ENCODE measurements around the gene ZNF319.
A peak's percentile ranks its signal among the peaks of the same experiment; 100 is the strongest.
"Not testable (repeated sequence)": the region's sequence is repeated elsewhere in the genome, so short reads cannot be mapped to it uniquely, and the experiment has no call there.

The ZNF319 gene

GRCh38 chr16:57996406-57997175 is 3.9 kb downstream of the ZNF319 start:
- DNase-seq = no peak

- no peak for DNase-seq
These were observed 4.6 kb downstream of the ZNF319 start for GRCh38 chr16:57995721-57996405.

DNA sequence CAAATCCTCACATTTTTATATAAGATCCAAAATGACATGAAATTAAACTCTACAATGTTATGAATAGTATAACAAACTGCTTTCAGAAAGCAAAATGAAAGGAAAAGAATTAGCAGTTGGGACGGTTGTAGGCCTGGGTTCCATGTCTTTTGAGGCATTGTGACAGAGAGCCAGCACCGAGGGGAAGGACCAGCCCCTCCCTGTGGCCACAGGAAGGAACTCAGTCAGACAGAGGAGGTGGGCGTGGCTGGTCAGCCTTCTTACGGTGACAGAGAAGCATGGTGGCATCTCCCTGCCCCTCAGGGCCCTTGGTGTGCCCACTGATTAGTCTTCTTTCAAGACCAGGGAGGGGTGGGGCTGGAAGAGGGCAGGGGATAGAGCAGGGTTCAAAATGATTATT is 5.7 kb downstream of the ZNF319 start:
- no peak for DNase-seq

DNA sequence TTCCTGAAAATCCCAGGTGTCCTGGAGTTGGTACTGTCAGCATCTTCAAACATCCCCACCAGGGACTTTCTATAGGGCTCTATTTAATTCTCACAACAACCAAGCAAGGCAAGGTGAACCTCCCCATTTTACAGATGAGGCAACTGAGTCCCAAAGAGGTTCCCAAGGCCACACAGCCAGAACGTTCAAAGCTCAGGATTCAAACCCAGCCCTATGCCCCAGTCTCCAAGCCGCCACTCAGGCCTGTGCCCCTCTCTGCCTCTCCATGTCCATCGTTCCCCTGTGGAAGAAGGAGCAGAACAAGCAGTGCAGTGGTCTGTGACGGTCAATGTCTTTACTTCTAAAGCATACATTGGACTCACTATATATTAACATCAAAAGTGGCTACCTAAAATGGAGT is 6.1 kb downstream of the ZNF319 start:
- DNase-seq = no peak

DNA sequence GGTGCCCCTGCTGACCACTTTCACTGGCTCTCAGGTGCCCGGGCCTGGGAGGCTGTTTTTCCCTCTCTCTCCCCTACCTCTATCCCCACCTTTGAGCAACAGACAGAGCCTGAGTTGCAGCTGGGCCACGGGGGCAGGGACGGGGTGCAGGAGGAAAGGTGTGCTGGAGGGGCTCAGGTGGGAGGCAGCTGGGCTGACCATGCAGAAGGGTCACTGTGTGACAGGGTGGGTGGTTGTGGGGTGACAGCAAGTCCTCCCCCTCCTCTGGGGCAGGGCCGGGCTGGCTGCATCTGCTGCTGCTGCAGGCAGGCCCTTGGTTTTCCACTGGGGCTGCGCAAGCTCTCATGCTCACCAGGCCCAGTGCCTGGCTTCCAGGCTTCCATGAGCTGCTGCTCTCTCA is 6.6 kb downstream of the ZNF319 start:
- no peak for DNase-seq

DNA sequence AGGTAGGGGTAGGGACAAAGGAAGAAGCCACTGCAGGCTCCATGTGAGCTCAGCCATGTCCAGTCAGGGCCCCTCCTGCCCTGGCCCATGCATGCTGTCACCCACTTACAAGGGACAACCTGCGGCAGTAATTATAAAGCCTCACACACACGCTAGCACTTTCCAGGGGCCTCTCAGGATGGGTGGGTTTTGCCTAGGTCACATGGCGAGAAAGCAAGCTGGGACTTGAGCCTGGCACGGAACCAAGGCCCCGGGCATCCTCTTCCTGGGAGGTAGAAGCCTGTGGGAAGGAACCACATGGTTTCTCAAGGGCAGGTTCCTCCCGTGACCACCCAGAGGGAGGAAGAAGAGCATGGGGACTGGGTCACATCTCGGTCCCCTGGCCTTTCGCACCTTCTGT is 7.0 kb downstream of the ZNF319 start:
- no peak for DNase-seq

DNA sequence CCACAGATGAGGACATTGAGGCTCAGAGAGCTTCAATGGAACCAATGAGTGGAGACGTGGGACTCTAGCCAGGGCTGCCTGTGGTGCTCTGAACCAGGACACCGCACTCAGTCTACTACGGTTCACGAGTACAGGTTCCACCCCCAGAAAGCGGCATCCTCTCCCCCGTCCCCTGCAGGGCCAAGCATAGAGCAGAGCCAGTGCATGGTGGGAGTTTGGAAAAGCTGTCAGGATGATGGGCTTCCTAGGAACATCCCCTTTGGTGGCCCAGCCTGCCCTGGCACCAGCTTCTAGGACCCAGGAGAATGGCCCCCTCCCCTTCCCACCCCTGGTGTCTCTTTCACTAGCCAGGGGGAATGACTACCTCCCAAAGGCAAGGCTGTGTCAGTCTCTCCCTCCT is 8.4 kb downstream of the ZNF319 start:
- no peak for DNase-seq

DNA sequence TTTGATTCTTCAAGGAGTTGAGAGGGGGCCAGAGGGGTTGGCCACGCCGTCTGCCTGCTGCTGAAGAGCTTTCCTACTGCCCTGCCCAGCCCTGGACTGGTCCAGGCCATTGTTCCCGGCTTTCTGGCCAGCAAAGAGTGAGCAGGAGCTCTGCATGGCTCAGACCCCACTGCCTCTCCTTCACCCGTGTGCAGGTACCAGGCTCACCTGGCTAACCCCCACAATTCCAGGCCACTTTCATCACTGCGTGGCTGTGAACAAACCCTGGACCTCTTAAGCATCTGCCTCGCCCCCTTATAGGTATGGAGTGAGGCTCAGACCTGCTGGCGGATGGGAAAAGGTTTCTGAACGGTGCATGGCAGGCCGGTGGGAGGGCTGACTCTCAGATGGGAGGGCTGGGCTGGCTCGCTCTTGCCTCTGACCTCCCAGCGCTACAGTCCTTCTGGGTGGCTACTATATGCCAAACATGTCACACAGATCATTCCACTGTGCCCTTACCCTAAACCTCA is 8.9 kb downstream of the ZNF319 start:
- DNase-seq = no peak

GRCh38 chr16:57988929-57989328 is 11.5 kb downstream of the ZNF319 start:
- peak; percentile 74 for DNase-seq

DNA sequence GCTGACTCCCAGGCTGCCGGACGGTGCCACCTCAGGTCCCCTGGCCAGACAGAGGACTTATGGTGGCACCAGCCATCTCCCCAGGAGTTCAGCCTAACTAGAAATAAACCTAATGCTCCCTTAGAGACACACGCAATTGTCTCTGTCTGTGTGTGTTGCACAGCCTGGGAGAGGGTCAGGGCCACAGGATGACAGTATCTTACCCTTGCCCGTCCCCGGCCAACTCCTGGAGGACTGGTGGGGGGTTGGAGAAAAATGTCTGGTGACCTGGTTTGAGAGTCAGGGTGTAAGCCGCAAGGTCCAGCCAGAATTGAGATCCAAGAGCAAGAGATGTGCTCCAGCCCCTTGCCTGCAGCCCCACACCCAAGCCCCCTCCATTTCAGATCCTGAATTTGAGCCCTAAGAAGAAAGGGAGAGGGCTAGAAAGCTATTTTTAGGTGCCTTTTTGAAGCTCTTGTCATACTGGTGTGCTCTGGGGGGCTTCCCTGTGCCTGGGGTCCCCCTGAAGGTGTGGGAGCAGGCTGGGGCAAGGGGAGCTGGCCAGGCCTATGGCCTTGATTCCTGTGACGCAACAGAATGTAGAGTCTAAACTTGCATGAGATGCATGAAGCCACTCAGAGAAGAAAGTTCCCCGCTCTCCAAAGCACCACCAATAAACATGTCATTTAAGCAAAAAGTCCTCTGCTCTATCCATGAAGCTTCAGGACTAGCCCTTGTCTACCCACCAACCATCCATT is 12.9 kb downstream of the ZNF319 start:
- no peak for DNase-seq

DNA sequence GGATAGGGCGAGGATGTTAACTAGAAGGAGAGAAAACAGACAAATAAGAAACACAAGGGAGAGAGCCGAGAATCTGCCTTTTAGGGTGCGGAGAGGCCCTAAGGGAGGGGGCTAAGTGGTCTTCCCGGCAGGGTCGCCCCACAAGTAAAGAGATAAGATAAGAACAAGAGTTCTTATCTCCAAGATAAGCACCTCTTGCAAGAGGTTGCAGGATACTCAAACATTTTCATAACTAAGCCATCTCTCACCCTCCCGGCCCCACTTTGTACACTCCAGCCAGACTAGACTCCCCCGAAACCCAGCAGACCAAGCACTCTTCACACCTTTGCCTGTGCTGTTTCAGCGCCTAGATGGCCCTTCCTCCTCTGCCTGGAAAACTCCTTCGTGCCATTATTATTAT is 14.3 kb downstream of the ZNF319 start:
- DNase-seq = no peak

GRCh38 chr16:57985204-57986181 is 15.0 kb downstream of the ZNF319 start:
- no peak for DNase-seq

- DNase-seq = no peak
These were observed 15.8 kb downstream of the ZNF319 start for GRCh38 chr16:57984443-57985203.

GRCh38 chr16:57982385-57982784 is 18.1 kb downstream of the ZNF319 start:
- DNase-seq = no peak

GRCh38 chr16:57981636-57982035 is 18.8 kb downstream of the ZNF319 start:
- no peak for DNase-seq

DNA sequence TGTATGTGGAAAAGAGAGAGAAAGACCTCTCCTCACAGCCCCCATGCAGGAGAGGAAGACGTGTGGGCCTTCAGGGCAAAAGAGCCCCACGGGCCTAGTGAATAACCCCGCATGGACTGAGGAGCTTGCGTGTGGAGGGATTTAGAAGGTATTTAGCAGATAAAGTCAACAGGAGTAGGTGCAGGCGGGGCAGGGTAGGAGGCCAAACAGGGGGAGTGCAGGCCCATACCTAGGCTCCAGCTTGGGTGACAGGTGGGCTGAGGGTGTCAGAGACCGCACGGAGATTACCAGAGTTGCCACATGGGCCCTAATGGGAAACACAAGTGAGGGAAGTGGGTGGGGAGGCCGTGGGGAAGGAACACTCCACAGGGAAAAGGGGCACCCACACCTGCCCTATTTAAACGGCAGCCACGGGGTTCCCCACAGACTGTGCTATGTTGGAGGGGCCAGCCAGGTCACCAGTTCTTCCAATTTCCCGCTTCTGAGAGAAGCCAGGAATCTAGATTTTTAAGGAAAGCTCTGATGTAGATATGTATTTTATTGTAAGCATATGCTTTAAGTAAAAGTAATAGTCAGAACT is 21.4 kb downstream of the ZNF319 start:
- no peak for DNase-seq

- DNase-seq = not testable (repeated sequence)
These were observed 22.4 kb downstream of the ZNF319 start for GRCh38 chr16:57978070-57978465.

DNA sequence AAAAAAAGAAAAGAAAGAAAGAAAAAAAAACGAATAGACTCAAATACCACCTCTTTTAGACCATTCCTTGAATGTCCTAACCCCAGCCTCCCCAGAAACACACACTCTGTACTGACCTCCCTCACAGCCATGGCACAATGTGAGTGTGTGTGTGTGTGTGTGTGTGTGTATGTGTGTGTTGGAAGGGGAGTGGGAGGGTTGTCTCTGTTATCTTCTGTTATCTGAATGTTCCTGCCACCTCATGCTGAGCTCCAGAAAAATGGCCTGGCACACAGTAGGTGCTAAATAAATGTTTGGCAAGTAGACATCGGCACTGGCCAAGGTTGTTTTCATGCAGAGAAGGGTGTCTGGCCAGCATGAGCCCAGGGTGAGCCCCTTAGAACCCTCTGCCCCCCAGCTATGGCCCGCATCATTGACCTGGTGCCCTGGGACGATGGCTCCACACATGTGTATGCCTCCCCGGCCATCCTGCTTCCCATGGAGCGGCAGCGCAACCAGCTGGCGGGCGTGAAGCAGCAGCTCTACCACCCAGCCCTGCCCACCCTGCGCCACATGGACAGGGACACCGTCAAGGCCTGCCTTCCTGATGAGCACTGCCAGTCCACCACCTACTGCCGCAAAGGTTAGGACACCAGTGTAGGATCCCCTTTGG is 22.9 kb downstream of the ZNF319 start:
- no peak for DNase-seq

- DNase-seq = no peak
These were observed 24.1 kb downstream of the ZNF319 start for GRCh38 chr16:57976331-57976796.

DNA sequence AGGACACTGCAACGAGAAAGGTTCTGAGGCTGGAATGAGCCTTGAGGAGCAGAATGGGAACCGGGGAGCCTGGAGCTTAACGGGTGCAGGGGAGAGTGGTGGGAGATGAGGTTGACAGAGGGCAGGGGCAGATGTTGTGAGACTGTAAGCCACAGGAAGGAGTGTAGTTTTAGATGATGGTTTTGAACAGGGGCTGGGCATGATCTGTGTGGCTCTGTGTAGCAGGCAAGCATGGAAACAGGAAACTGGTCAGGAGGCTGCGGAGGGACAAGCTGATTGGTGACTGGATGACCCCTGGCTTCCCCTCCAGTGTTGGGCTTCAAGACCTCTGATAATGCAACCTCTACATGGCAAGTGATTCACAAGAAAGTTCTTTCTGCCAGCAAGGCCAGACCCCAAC is 28.2 kb downstream of the ZNF319 start:
- no peak for DNase-seq

DNA sequence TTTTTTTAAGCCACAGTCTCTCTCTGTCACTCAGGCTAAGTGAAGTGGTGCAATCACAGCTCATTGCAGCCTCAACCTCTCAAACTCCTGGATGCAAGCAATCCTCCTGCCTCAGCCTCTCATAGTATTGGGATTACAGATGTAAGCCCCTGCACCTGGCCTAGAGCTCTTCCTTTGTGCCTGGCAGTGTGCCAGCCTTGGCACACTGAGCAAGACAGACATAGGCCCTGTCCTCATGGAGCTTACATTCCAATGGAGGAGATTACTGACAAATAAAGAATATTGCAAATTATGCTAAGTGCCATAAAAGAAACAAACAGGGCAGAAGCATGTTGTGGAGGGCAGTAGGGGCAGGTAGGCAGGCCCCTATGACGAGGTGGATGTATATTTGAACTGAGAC is 28.6 kb downstream of the ZNF319 start:
- no peak for DNase-seq
